HG02678 (cell line): Measurements from ENCODE around the gene SARM1.

ENCODE experiments used
- ATAC-seq: cut with Tn5 transposase; IDR thresholded peaks from one replicate; pipeline ENCODE4 v1.9.1; 2021; ENCODE audit warnings: mild to moderate bottlenecking, moderate library complexity; ENCODE audit not compliant: unreplicated experiment

Gene SARM1

GRCh38 chr17:28392491-28392890, 21.0 kb downstream of the SARM1 start:
- no peak for ATAC-seq

GRCh38 chr17:28394337-28395116, 23.0 kb downstream of the SARM1 start:
- no peak for ATAC-seq

DNA sequence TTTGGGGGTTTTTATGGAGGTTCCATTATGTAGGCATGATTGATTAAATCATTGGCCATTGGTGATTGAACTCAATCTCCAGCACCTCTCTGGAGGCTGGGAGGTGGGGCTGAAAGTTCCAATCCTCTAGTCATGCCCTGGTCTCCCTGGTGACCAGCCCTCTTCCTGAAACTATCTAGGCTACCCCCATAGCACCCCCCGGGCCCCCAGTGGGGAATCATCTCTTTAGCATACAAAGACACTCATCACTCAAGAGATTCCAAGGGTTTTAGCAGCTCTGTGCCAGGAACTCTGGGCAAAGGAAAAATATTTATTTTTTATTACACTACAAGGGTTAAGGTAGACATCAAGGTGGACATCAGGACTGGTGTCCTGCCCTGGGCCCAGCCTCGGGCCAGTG, 23.9 kb downstream of the SARM1 start:
- no peak for ATAC-seq

DNA sequence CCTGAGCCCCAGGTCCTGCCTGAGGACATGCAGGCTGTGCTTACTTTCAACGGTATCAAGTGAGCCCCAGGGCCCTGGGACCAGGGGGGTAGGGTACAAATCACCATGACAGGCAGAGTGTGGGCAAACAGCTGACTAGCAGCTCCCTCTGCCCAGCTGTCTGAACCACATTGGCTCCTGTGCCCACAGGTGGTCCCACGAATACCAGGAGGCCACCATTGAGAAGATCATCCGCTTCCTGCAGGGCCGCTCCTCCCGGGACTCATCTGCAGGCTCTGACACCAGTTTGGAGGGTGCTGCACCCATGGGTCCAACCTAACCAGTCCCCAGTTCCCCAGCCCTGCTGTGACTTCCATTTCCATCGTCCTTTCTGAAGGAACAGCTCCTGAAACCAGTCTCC, 24.5 kb downstream of the SARM1 start:
- ATAC-seq = no peak

DNA sequence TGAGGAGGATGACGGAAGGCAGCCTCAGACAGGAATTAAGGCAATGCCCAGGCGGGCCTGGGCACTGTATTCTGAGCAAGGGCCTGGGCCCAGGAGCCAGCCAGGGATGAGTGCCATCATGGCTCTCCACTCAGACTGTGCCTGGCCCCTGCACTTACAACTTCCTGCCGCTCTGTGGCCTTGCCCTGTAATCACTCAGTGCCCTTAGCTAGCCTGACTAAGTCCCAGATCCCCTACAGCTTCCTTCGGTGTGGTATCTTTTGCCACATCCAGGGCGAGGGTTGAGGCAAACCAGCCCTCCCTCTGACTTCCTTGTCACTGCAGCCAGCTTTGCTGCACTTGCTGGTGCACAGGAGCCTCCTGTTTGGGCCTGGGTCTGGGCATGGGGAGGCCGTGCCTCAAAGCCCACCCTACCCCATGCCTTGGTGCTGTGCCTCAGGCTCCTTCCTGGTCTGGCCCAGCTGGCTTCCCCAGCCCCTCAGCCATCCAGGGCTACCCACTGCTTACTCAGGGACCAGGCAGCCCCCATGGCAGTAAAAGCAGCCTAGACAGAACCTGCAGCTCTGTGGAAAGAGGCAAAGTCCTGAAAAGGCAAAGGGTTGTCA, 25.2 kb downstream of the SARM1 start:
- ATAC-seq = no peak

DNA sequence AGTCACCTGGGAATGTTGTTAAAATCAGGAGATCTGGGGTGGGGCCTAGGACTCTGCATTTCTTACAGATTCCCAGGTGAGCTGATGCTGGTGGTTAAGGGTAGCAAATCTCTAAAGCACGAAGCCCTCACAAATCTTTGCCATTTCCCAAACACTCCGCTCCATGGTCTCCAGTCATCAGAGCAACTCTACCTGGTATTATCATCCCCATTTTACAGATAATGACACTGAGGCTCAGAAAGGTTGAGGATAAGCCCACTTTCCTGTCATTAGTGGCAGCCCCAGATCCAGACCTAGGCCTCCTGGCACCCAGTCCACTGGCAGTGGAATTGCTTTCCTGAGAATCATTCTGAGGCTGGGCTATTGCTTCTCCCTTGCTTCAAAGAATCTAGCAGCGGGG, 25.8 kb downstream of the SARM1 start:
- no peak for ATAC-seq

DNA sequence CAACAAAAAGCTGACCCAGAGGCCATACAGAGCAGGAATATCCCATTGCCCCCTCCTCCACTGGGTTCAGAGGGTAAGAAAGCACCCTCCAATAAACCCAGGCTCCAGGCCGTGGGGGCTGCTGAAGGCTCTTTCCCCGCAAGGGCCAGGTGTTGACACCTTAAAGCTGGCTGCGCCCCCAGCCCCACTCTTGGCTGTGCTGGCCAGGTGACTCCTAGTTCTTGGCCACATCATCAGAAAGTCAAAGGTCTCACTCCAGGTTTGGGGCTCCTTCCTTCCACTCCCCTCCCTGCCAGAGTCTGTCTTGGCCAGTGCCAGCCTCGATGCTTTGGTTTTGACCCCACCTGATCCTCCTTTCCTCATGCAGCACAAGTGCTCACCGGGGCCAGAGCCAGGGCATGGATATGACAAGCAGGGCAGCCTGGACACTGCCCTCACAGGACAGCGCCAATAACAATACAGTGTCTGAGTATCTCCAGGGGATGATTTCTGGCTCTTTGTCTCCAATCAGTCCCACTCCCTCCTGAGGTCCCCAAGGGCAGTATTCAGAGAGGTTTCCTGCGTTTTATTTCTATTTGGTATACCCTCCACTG, 26.3 kb downstream of the SARM1 start:
- no peak for ATAC-seq

- ATAC-seq = no peak
These were observed 26.9 kb downstream of the SARM1 start for GRCh38 chr17:28398280-28398981.

GRCh38 chr17:28399808-28400207, 28.3 kb downstream of the SARM1 start:
- ATAC-seq = no peak

DNA sequence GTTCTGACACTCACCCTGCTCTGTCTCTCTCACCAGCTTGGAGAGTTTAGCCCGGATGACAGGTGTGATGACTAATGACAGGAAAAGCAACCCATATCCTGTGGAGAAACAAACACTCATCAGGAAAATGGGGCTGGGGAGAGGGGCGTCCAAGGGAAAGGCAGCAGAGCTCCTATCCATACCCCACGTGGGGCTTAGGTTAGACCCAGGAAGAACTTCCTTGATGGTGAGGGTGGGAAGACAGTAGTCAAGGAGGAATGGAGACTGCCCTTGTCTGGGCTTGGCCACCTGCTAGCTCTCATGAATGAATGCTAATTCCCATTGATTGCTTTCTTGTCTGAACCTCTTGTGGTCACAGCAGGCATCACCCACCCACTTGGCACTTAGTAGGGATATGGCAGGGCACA, 30.7 kb downstream of the SARM1 start:
- ATAC-seq = no peak

DNA sequence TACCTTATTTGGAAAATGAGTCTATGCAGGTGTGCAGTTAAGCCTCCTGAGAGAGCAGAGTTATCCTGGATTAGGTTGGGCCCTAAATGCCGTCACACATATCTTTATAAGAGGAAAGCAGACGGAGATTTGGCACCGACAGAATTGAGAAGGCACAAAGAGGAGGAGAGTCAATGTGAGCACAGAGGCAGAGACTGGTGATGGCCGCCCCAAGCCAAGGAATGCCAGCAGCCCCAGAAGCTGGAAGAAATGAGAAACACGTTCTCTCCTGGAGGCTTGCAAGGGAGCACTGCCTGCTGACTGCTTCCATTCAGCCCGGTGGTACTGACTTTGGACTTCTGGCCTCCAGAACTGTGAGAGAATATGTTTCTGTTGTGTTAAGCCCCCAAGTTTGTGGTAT, 31.4 kb downstream of the SARM1 start:
- ATAC-seq = no peak

DNA sequence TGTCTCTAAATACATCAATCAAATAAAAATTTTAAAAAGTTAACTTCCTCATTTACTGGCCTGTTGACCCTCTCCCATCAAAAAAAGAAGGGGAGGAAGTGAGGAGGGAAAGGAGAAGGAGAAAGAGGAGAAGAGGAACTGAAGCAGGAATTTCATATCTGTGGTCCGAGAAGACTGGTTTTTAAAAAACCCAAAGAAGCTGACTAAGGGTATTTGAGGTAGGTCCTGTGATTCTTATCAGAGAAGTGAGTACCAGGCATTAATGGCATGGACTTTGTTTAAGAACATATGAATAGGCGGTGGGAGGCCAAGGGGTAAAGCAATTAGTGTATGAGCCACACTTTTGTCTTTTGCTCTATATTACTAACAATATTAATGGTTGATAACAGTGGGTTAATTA, 32.5 kb downstream of the SARM1 start:
- ATAC-seq = no peak

GRCh38 chr17:28404461-28404811, 32.9 kb downstream of the SARM1 start:
- no peak for ATAC-seq

DNA sequence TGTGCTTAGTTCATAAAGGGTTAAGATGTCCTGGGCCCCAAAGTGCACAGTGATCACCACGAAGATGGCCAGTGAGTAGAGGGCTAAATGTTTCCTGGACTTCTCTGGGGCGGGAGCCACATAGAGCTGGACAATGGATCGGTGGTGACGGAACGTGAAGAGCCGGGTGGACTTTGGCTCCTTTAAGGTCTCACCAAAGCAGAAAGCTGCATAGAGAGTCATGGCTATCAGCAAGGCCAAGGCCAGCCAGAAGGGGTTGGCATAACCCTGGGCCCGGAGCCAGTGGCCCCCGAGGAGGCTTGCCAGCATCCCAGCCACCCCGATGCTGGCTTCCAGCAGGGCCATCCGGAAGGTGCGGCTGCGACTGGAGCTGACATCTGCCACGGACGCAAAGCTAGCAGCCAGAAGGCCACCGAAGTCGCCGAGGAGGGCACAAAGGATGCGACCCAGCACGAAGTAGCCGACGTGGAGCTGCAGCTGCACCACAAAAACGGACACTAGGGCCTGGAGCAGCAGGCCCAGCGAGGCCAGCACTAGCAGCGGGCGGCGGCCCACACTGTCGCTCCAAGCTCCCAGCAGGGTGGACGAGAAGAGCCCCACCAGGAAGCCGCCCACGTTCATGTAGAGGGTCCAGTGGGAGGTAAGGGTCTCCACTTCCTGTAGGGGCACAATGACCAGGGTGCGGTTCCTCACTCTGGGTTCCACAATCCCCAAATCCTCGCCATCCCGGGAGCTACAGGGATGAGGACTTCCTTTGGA, 33.5 kb downstream of the SARM1 start:
- no peak for ATAC-seq

DNA sequence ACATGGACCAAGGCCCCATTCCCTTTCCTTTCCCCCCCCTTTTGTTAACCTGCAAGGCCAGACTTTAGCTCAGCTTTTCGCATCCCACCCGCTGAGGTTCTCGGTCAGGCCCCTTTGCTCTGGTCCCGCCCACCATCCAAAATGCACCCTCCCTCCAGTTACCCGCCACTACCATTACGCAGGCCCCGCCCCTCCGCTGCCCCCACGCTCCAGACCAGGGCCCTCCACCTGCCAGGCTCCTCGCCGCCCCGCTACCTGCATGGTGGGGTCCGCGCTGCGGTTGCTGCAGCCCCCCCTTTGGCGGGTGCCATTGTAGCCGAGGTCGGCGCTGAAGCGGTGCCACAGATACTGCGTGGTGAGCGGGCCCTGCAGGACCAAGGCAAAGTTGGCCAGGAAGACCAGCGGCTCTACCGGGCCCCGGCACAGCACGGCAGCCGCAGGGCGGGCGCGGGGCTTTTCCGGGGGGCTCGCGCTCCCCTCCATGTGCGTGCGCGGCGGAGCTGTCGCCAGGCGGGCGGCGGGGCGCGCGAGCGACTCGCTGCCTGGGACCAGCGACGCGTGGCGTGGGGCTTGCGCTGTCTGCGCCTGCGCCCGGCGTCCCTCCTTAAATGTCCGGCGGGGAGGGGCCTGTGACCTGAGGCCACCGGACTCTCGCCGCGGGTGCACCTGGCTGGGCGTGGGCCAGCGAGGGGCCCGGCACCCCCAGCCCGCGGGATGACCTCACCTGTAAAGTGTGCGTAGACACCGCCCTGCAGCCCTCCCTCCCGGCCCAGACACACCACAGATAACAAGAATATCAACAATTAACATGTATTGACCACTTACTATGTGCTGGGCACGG, 34.4 kb downstream of the SARM1 start, which contains the start of gene SLC46A1:
TSS of gene SLC46A1 (minus strand) at position 581 of the 841 bp plus-strand sequence. CDS start at position 483, 98 bp downstream.
- peak; percentile 69 for ATAC-seq

DNA sequence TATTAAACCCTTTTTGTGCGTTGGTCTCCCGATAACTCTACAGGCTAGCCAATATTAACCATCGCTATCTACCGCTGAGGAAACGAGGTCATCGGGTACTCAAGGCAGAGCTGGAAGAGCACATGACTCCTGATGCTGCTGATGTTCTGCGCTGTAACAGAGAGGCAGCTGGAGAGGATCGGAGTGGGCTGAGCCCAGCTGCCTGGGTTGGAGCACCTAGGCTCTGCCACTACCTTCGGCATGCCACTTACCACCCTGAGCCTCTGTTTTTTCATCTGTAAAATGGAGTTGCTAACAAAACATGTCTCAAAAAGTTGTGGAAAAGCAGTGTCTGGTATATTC, 35.0 kb downstream of the SARM1 start:
- ATAC-seq = no peak

DNA sequence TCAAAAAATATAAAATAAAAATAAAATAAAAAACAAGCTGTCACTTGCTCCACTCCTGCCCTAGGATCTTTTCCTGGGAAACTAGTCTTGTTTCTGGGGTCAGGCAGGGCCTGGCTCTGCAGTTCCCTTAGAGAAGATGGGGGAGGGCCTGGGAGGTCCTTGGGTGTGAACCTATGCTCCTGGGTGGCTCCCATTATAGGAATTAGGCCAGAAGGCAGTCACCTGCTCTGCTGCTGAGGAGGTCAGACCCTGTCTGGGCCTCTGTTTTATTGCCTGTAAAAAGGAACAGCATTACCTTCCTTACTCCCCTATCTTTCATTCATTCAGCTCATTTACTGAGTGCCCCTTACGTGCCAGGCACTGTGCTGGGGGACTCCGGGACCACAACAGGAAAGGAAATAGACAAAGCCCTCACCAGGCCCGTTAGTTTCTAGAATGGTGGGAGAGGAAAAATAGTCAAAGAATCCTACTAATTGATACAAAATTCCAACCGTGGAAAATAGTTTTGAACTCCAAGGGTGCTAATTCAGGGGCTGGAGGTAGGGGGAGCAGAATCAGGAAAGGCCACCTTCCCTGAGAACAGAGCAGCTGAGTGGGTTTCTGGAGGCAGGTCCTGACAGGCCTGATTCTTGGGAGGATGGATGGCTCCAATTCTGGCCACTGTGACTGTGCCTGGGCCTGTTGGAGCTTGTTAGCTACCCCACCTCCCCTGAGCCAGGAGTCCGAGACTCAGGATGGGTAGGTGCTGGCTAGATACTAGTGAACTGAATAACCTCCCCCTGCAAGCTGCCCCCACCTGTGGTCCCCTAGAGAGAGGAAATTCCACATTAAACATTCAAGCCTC, 35.9 kb downstream of the SARM1 start:
- ATAC-seq = no peak

DNA sequence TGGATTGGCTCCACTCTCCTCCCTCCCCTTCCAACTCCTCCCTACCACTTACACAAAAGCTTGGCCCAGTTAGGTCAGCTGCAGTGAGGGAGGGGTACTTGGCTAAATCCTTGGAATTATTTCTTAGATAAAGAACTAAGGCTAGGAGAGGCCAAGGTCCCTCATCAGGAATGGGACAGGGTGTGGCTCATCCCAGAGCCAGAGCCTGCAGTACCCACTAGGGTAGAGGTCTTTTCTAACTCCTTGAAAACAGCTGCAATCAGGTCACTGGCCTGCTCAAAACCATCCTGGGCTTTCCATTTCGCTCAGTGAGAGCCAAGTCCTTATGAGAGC, 36.4 kb downstream of the SARM1 start:
- ATAC-seq = no peak

GRCh38 chr17:28412099-28412498, 40.6 kb downstream of the SARM1 start:
- no peak for ATAC-seq
